MM.1S (cell line): ENCODE data around the gene CENPS.

ENCODE experiments used
- EZH2 ChIP-seq: fragments of 300-600 bp; sonication (generic); optimal IDR thresholded peaks from 2 replicates; pipeline ENCODE3; 2017; ENCODE audit warnings: low read depth, mild to moderate bottlenecking, antibody characterized with exemption, low read length, mixed read lengths
- EZH2phosphoT487 ChIP-seq: fragments of 300-600 bp; sonication (generic); IDR thresholded peaks from 2 replicates; pipeline ENCODE4 v1.6.1; 2018; ENCODE audit warnings: antibody characterized with exemption, low read length
- TF ChIP-seq, protein P1 (sequence below): fragments of 300-600 bp; sonication (generic); IDR thresholded peaks from 2 replicates; pipeline ENCODE4 v1.5.1; 2016; ENCODE audit warnings: antibody characterized with exemption, low read length, mixed read lengths

DNA sequence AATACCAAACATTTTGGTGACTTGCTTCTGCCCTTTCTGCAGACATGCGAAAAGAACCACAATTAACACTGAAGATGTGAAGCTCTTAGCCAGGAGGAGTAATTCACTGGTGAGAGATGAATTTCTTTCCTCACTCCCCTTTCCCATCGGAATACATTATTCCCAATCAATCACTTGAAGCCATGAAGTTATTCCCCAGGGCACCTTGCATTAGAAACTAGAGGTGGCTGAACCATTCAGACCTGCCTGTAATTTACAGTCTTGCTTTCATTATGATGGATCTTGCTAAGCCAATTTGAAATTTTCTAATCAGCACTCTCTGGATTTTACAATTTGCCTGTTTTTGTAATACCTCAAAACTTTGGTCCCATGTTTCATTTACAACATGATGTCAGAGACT is 10.1 kb downstream of the CENPS start:
- TF ChIP-seq, protein P1, sequence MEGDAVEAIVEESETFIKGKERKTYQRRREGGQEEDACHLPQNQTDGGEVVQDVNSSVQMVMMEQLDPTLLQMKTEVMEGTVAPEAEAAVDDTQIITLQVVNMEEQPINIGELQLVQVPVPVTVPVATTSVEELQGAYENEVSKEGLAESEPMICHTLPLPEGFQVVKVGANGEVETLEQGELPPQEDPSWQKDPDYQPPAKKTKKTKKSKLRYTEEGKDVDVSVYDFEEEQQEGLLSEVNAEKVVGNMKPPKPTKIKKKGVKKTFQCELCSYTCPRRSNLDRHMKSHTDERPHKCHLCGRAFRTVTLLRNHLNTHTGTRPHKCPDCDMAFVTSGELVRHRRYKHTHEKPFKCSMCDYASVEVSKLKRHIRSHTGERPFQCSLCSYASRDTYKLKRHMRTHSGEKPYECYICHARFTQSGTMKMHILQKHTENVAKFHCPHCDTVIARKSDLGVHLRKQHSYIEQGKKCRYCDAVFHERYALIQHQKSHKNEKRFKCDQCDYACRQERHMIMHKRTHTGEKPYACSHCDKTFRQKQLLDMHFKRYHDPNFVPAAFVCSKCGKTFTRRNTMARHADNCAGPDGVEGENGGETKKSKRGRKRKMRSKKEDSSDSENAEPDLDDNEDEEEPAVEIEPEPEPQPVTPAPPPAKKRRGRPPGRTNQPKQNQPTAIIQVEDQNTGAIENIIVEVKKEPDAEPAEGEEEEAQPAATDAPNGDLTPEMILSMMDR, result no peak
- TF ChIP-seq EZH2 (no peak), EZH2phosphoT487 (no peak)
